Endothelial cell of umbilical vein (primary cell): Measurements from ENCODE around the gene LAMB3. TPM values are rescaled to one million over a fixed set of nuclear protein-coding genes. Genes with fewer than 3 reads are reported as not detected.

ENCODE experiments used
- BruUV-seq: library from RNA; stranded (reverse); fragments of 400-500 nt; replicated peaks from 2 replicates; lab custom pipeline; 2021; lab: Mats Ljungman, UMichigan
- CTCF ChIA-PET: fragments of 300-600, 350-600 bp; sonication (Branson Sonifier 250); formaldehyde crosslinking; loops from one replicate; lab custom pipeline; 2021; ENCODE audit warnings: antibody characterized with exemption, inconsistent platforms; lab: Charles Lee
- POLR2A ChIA-PET: fragments of 300-600, 350-600 bp; sonication (Branson Sonifier 250); formaldehyde crosslinking; loops from one replicate; lab custom pipeline; 2021; ENCODE audit warnings: antibody characterized with exemption, inconsistent platforms; lab: Charles Lee
- DNase-seq: peaks from one replicate; pipeline ENCODE4 v3.0.0-alpha.2; 2011; ENCODE audit warnings: low read depth, low spot score
- FAIRE-seq: peaks from 2 replicates; lab custom pipeline; 2011; peaks lifted over from hg19 to GRCh38; lab: Jason Lieb, UNC
- H2AFZ ChIP-seq: 2 replicates; pipeline ENCODE4 v1.6.0; 2012; ENCODE audit warnings: low read depth, low read length, control low read depth, inconsistent platforms
- H3K27ac ChIP-seq: 2 replicates; pipeline ENCODE4 v1.5.1; 2011; ENCODE audit warnings: low read depth, mild to moderate bottlenecking, control low read depth, low read length, moderate library complexity; ENCODE audit not compliant: insufficient read depth
- H3K27me3 ChIP-seq, 2 experiments: 2 replicates each; pipeline versions ENCODE4 v1.6.0 to v1.6.1; 2011; ENCODE audit warnings: low read length in 2 of 2, mixed read lengths in 1 of 2; ENCODE audit not compliant: control insufficient read depth in 2 of 2, insufficient read depth in 2 of 2
- H3K36me3 ChIP-seq, 2 experiments: 2 replicates in 1 of 2; 3 replicates in 1 of 2; pipeline ENCODE4 v1.5.1; 2011; ENCODE audit warnings: low read length in 2 of 2, mild to moderate bottlenecking in 1 of 2, moderate library complexity in 1 of 2; ENCODE audit not compliant: control insufficient read depth in 2 of 2, insufficient read depth in 2 of 2; ENCODE audit errors: extremely low read depth in 1 of 2
- H3K4me1 ChIP-seq: 3 replicates; pipeline ENCODE4 v1.5.1; 2011; ENCODE audit warnings: mild to moderate bottlenecking, low read length; ENCODE audit not compliant: control insufficient read depth, insufficient read depth; ENCODE audit errors: extremely low read depth
- H3K4me2 ChIP-seq: 2 replicates; pipeline ENCODE4 v1.6.1; 2011; ENCODE audit warnings: low read length, control low read depth, mixed read lengths; ENCODE audit not compliant: insufficient read depth
- H3K4me3 ChIP-seq, 3 experiments: fragments of 200-600 bp in 1 of 3; sonication (generic), shearing (Covaris generic) in 1 of 3; replicated peaks in 1 of 3; 2 replicates each; pipeline ENCODE4 v1.5.1; 2011 to 2016; ENCODE audit warnings: control low read depth in 3 of 3, low read length in 3 of 3, mild to moderate bottlenecking in 2 of 3, inconsistent platforms in 1 of 3, low read depth in 1 of 3, moderate library complexity in 1 of 3; ENCODE audit not compliant: insufficient read depth in 1 of 3
- H3K79me2 ChIP-seq: 2 replicates; pipeline ENCODE4 v1.6.0; 2012; ENCODE audit warnings: low read length, inconsistent platforms; ENCODE audit not compliant: control insufficient read depth, insufficient read depth
- H3K9ac ChIP-seq: replicated peaks from 2 replicates; pipeline ENCODE3; 2011; ENCODE audit warnings: low read length, control low read depth; ENCODE audit not compliant: insufficient read depth; ENCODE audit errors: extremely low read depth
- H3K9me1 ChIP-seq: replicated peaks from 3 replicates; pipeline ENCODE4 v1.6.0; 2011; ENCODE audit warnings: mild to moderate bottlenecking, low read length; ENCODE audit not compliant: control insufficient read depth, insufficient read depth; ENCODE audit errors: extremely low read depth
- H3K9me3 ChIP-seq: replicated peaks from 2 replicates; pipeline ENCODE4 v1.5.1; 2012; ENCODE audit warnings: low read length, inconsistent platforms; ENCODE audit not compliant: control insufficient read depth, insufficient read depth
- H4K20me1 ChIP-seq: replicated peaks from 2 replicates; pipeline ENCODE3; 2011; ENCODE audit warnings: mild to moderate bottlenecking, low read length; ENCODE audit not compliant: control insufficient read depth, insufficient read depth; ENCODE audit errors: extremely low read depth
- EZH2 ChIP-seq: IDR thresholded peaks from 2 replicates; pipeline ENCODE4 v1.6.1; 2012; ENCODE audit warnings: borderline replicate concordance, low read depth, mild to moderate bottlenecking, moderate library complexity, low read length, inconsistent platforms; ENCODE audit not compliant: severe bottlenecking
- FOS ChIP-seq: IDR thresholded peaks from 2 replicates; pipeline ENCODE4 v1.6.1; 2011; ENCODE audit warnings: mild to moderate bottlenecking, low read length, moderate library complexity, borderline replicate concordance; ENCODE audit not compliant: insufficient read depth
- GATA2 ChIP-seq: IDR thresholded peaks from 2 replicates; pipeline ENCODE4 v1.7.0; 2011; ENCODE audit warnings: low read depth, mild to moderate bottlenecking, moderate library complexity, mixed read lengths, low read length; ENCODE audit not compliant: insufficient read length, insufficient read depth
- JUN ChIP-seq: IDR thresholded peaks from 2 replicates; pipeline ENCODE4 v1.6.1; 2011; ENCODE audit warnings: borderline replicate concordance, low read depth; ENCODE audit not compliant: insufficient read length, insufficient read depth
- MYC ChIP-seq: IDR thresholded peaks from one replicate; pipeline ENCODE4 v1.6.1; 2011; ENCODE audit warnings: mild to moderate bottlenecking, low read depth, low read length
- POLR2A ChIP-seq: IDR thresholded peaks from 2 replicates; pipeline ENCODE4 v1.6.1; 2012; ENCODE audit warnings: low read depth, mild to moderate bottlenecking, control low read depth, low read length
- POLR2AphosphoS5 ChIP-seq: IDR thresholded peaks from 2 replicates; pipeline ENCODE4 v1.6.1; 2012; ENCODE audit warnings: low read depth, mild to moderate bottlenecking, control low read depth, low read length, moderate library complexity; ENCODE audit not compliant: insufficient read depth
- dilution Hi-C: fragments of 300-500 bp; cut with MboI; formaldehyde crosslinking; loops from one replicate; pipeline ENCODE4 v1.15.0; 2019; ENCODE audit warnings: low sequenced_read_pairs; ENCODE audit not compliant: extremely low pct_ligation_motif_present
- intact Hi-C: fragments of 100-400 bp; cut with micrococcal nuclease; formaldehyde crosslinking; loops from one replicate; pipeline ENCODE4 v1.10.0; 2022
- polyA plus RNA-seq, 4 experiments: library from polyadenylated mRNA; depleted of rRNA in 3 of 4; stranded (reverse) in 3 of 4; unstranded in 1 of 4; fragments of >200 nt; gene quantifications; 2 replicates each; pipeline versions ENCODE4 v1.2.1 to v1.2.3, GENCODE V29; 2011 to 2012; ENCODE audit warnings: missing spikeins in 1 of 4
- total RNA-seq: library from RNA; stranded (reverse); gene quantifications from 2 replicates; pipeline ENCODE4 v1.2.3, GENCODE V29; 2021
- TF ChIP-seq, protein P1 (sequence below), 2 donors: IDR thresholded peaks; 1 replicate in 1 of 2; 2 replicates in 1 of 2; pipeline ENCODE4 v1.5.1; 2011; ENCODE audit warnings: low read length in 2 of 2, mild to moderate bottlenecking in 2 of 2, moderate library complexity in 2 of 2, control low read depth in 1 of 2, inconsistent platforms in 1 of 2, low read depth in 1 of 2; ENCODE audit not compliant: insufficient read depth in 1 of 2; ENCODE audit errors: extremely low read depth in 1 of 2
- TF ChIP-seq, protein P2 (sequence below): IDR thresholded peaks from 2 replicates; pipeline ENCODE4 v1.6.1; 2011; ENCODE audit not compliant: insufficient read depth, insufficient read length

LAMB3 gene
- total and polyA plus RNA-seq, 2 donors (not counting 3 experiments of a cell fraction or from before 2014, with no cell fraction given) = 2.6 to 3.1 TPM

DNA sequence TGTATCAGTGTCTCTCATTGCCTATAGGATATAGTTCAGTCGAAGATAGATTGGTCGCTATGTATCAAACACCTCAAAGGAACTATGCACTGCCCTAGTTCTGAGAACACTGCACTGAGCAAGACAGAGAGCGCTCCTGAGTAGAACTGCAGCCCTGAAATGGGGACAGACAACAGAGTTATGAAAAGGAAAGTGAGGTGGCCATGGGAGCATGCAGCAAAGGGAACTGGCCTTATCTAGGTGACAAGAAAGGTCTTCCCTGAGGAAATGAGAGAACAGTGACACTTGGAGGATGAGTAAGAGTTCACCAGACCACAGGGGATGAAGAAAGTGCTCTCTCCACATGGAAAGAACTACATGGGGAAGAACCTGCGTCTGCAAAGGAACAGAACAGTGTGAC is 15.5 kb upstream of the LAMB3 start:
- intact Hi-C loops = no loop called here
- no peak for FAIRE-seq
- dilution Hi-C loops = no loop called here

DNA sequence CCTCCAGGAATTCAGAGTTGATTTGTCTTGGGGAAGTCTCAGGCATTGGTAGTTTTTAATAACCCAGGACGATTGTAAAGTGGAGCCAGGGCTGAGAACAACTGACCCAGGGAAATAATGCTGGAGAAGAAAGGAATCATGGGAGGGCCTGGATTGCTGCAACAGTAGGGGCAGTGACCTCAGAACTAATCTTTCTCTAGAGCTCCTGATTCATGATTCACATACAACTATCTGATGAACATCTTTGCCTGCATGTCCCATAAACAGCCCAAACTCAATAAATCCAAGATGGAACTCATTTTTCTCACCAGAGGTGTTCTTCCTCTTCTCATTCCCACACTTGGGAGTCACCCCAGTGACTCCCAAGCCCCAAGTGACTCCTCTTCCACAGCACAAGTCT is 14.9 kb upstream of the LAMB3 start:
- no peak overlapping the region for H3K4me3 ChIP-seq
- H3K27ac ChIP-seq = no peak overlapping the region
- H4K20me1 ChIP-seq = no peaks in the 10 kb centered on the region
- H3K36me3 ChIP-seq = no peaks in the 10 kb centered on the region
- peaks cover 4 to 21% of the 10 kb centered on the region in 2 experiments for H3K27me3 ChIP-seq
- intact Hi-C loops (no loop called here), dilution Hi-C loops (no loop called here)
- no peak for DNase-seq
- ChIA-PET POLR2A (no interaction called here), CTCF (no interaction called here)
- TF ChIP-seq GATA2 = no peak
- TF ChIP-seq POLR2AphosphoS5 = no peak
- TF ChIP-seq, protein P1, sequence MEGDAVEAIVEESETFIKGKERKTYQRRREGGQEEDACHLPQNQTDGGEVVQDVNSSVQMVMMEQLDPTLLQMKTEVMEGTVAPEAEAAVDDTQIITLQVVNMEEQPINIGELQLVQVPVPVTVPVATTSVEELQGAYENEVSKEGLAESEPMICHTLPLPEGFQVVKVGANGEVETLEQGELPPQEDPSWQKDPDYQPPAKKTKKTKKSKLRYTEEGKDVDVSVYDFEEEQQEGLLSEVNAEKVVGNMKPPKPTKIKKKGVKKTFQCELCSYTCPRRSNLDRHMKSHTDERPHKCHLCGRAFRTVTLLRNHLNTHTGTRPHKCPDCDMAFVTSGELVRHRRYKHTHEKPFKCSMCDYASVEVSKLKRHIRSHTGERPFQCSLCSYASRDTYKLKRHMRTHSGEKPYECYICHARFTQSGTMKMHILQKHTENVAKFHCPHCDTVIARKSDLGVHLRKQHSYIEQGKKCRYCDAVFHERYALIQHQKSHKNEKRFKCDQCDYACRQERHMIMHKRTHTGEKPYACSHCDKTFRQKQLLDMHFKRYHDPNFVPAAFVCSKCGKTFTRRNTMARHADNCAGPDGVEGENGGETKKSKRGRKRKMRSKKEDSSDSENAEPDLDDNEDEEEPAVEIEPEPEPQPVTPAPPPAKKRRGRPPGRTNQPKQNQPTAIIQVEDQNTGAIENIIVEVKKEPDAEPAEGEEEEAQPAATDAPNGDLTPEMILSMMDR (IDR thresholded peaks at IDR 0.05; ENCODE audit: extremely low read depth in 1 of 2, insufficient read depth in 1 of 2, low read depth in 1 of 2, low read length in 2 of 2) = no peak
- TF ChIP-seq JUN = no peak
- no peak for TF ChIP-seq FOS
- no peak for TF ChIP-seq EZH2
- TF ChIP-seq, protein P2, sequence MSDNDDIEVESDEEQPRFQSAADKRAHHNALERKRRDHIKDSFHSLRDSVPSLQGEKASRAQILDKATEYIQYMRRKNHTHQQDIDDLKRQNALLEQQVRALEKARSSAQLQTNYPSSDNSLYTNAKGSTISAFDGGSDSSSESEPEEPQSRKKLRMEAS = no peak
- TF ChIP-seq POLR2A = no peak
- no peak for TF ChIP-seq MYC
- H3K9ac ChIP-seq = no peak overlapping the region
- no peaks in the 10 kb centered on the region for H3K79me2 ChIP-seq
- H3K4me2 ChIP-seq = no peak overlapping the region
- H3K4me1 ChIP-seq = no peaks in the 10 kb centered on the region
- no peak overlapping the region for H2AFZ ChIP-seq
- FAIRE-seq = no peak
- no peaks in the 10 kb centered on the region for H3K9me1 ChIP-seq
- H3K9me3 ChIP-seq = no peaks in the 10 kb centered on the region
- no TSS peak for BruUV-seq

More for the DNA sequence above, 15.5 kb upstream of the LAMB3 start:
- Histone ChIP-seq H3K9ac (no peak overlapping the region), H3K27ac (no peak overlapping the region), H3K27me3 (peaks cover 4 to 21% of the 10 kb centered on the region in 2 experiments), H4K20me1 (no peaks in the 10 kb centered on the region), H3K4me2 (no peak overlapping the region), H3K36me3 (no peaks in the 10 kb centered on the region), H3K79me2 (no peaks in the 10 kb centered on the region), H3K9me3 (no peaks in the 10 kb centered on the region), H3K4me1 (no peaks in the 10 kb centered on the region), H3K9me1 (no peaks in the 10 kb centered on the region), H3K4me3 (no peak overlapping the region), H2AFZ (no peak overlapping the region)
- DNase-seq = no peak
- ChIA-PET POLR2A (no interaction called here), CTCF (interaction anchor here (1.0 kb wide), 1 partner anchor 15 kb away, joined by 3 read pairs; no protein-coding TSS in a partner anchor)
- no peak for TF ChIP-seq GATA2
- TF ChIP-seq, protein P2 = no peak
- TF ChIP-seq MYC = no peak
- peak; percentile 38 for TF ChIP-seq FOS
- no peak for TF ChIP-seq EZH2
- no peak for TF ChIP-seq POLR2AphosphoS5
- no TSS peak for BruUV-seq
